Right lobe of liver (tissue), 4 donors: ENCODE measurements around the gene TMEM245.

Source experiments
- POLR2A ChIP-seq: fragments of 450-650 bp; IDR thresholded peaks from one replicate; pipeline ENCODE4 v1.6.1; 2017; ENCODE audit warnings: antibody characterized with exemption, mild to moderate bottlenecking
- TF ChIP-seq, protein P1 (sequence below), 4 donors: fragments of 200-600 bp in 3 of 4; fragments of 450-650 bp in 1 of 4; IDR thresholded peaks; one replicate each; pipeline versions ENCODE4 v1.5.1 to v1.8.0; 2016 to 2022; ENCODE audit warnings: antibody characterized with exemption in 4 of 4, mild to moderate bottlenecking in 2 of 4
- donor health status: DM: no; HTN: no; CAD: no.
- donor health status: DM: no; HTN: no; CAD: no.
- donor health status: DM: no; HTN: yes; CAD: no.

- TF ChIP-seq, protein P1, sequence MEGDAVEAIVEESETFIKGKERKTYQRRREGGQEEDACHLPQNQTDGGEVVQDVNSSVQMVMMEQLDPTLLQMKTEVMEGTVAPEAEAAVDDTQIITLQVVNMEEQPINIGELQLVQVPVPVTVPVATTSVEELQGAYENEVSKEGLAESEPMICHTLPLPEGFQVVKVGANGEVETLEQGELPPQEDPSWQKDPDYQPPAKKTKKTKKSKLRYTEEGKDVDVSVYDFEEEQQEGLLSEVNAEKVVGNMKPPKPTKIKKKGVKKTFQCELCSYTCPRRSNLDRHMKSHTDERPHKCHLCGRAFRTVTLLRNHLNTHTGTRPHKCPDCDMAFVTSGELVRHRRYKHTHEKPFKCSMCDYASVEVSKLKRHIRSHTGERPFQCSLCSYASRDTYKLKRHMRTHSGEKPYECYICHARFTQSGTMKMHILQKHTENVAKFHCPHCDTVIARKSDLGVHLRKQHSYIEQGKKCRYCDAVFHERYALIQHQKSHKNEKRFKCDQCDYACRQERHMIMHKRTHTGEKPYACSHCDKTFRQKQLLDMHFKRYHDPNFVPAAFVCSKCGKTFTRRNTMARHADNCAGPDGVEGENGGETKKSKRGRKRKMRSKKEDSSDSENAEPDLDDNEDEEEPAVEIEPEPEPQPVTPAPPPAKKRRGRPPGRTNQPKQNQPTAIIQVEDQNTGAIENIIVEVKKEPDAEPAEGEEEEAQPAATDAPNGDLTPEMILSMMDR (IDR thresholded peaks at IDR 0.05), result no peak
- TF ChIP-seq POLR2A, result no peak
Observed at GRCh38 chr9:109164042-109164441, 44.3 kb upstream of the TMEM245 start.
